ENCODE measurements around the gene FSTL4. TPM values are rescaled to one million over a fixed set of nuclear protein-coding genes. Genes with fewer than 3 reads are reported as not detected.

Gene FSTL4
- polyA plus RNA-seq, 3 donors = not detected

- Mint-ChIP-seq H3K27ac (peak overlapping the region in 1 of 7 donors; percentile 68), H3K27me3 (ENCODE audit: low read depth in 3 of 3) (peaks cover 0 to 4% (median 3%) of the 10 kb centered on the region in 3 donors), H3K9me3 (peaks cover 0 to 1% (median 0%) of the 10 kb centered on the region in 7 donors), H3K4me3 (no peak overlapping the region), H3K36me3 (no peaks in the 10 kb centered on the region), H3K4me1 (peaks cover 3% of the 10 kb centered on the region)
- Histone ChIP-seq H3K36me3 (replicated peaks in 1 of 2; ENCODE audit: control insufficient read depth in 1 of 2, insufficient read depth in 2 of 2, low read length in 2 of 2) (no peaks in the 10 kb centered on the region), H3K79me2 (ENCODE audit: insufficient read depth, low read length) (no peaks in the 10 kb centered on the region), H3K9ac (ENCODE audit: insufficient read depth, low read length, poor library complexity, severe bottlenecking) (no peak overlapping the region), H3K4me1 (ENCODE audit: control insufficient read depth in 1 of 2, insufficient read depth in 2 of 2, low read length in 2 of 2) (no peaks in the 10 kb centered on the region), H2AFZ (ENCODE audit: insufficient read depth, low read depth, low read length, poor library complexity, severe bottlenecking) (no peak overlapping the region), H3K4me3 (replicated peaks in 1 of 3; ENCODE audit: low read depth in 2 of 3, low read length in 3 of 3) (no peak overlapping the region), H3K9me3 (replicated peaks in 1 of 2; ENCODE audit: control insufficient read depth in 1 of 2, insufficient read depth in 1 of 2, low read length in 2 of 2) (no peaks in the 10 kb centered on the region), H3K27ac (ENCODE audit: low read depth in 1 of 2, low read length in 2 of 2) (no peak overlapping the region), H3K27me3 (ENCODE audit: control insufficient read depth in 2 of 2, insufficient read depth in 2 of 2, low read length in 2 of 2) (no peaks in the 10 kb centered on the region), H4K20me1 (ENCODE audit: insufficient read depth, low read length) (no peaks in the 10 kb centered on the region), H3K4me2 (replicated peaks; ENCODE audit: extremely low read depth, low read length, poor library complexity, severe bottlenecking) (no peak overlapping the region)
- no peak for DNase-seq
- TF ChIP-seq, protein P1, sequence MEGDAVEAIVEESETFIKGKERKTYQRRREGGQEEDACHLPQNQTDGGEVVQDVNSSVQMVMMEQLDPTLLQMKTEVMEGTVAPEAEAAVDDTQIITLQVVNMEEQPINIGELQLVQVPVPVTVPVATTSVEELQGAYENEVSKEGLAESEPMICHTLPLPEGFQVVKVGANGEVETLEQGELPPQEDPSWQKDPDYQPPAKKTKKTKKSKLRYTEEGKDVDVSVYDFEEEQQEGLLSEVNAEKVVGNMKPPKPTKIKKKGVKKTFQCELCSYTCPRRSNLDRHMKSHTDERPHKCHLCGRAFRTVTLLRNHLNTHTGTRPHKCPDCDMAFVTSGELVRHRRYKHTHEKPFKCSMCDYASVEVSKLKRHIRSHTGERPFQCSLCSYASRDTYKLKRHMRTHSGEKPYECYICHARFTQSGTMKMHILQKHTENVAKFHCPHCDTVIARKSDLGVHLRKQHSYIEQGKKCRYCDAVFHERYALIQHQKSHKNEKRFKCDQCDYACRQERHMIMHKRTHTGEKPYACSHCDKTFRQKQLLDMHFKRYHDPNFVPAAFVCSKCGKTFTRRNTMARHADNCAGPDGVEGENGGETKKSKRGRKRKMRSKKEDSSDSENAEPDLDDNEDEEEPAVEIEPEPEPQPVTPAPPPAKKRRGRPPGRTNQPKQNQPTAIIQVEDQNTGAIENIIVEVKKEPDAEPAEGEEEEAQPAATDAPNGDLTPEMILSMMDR (IDR thresholded peaks at IDR 0.05) = no peak
- WGBS (ENCODE audit: insufficient coverage) = 83% methylated on average over 3 of the region's 6 CpGs
- intact Hi-C loops (cut with micrococcal nuclease) = no loop called here
These were observed 272.2 kb downstream of the FSTL4 start for GRCh38 chr5:133340002-133340755.

DNA sequence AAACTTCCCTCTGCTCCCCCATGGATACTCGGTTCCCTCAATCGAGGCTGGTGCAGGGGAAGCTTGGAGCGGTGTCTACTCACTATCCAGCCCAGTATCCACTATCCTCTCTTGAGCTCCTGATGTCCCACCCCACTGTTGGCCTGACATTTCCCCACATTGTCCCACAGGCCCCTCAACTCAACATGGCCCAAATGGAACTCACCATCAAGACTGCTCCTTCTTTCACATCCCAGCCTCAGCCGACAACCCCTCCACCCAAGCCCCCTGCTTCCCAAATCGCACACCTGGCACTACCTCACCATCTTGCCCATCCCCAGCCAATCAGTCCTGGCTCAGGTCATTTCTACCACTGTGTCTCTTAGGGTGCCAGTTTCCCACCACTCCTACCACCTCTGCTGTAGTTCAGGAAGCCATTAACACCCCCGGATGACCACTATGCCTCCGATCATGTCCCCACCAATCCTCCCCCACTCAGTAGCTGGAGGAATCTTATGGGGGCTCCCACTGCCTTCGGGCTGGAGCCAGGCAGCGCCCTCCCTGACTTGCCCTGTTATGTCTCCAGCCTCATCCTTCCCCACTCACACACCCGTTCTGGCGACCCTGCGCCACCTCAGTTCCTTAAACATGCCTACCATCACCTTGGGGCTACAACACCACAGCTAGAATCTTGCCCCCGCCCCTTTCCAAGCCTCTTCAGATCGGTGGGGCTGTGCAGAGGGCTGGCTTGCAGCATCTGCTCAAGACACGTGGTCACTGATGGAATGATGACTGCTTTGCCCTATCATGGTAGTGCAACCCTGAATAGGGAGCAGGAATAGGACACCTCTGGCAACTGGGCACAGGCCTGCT lies 273.6 kb downstream of the FSTL4 start:
- Histone ChIP-seq H3K9me3 (replicated peaks in 1 of 2; ENCODE audit: control insufficient read depth in 1 of 2, insufficient read depth in 1 of 2, low read length in 2 of 2) (no peaks in the 10 kb centered on the region), H3K27me3 (ENCODE audit: control insufficient read depth in 2 of 2, insufficient read depth in 2 of 2, low read length in 2 of 2) (no peaks in the 10 kb centered on the region), H3K36me3 (replicated peaks in 1 of 2; ENCODE audit: control insufficient read depth in 1 of 2, insufficient read depth in 2 of 2, low read length in 2 of 2) (no peaks in the 10 kb centered on the region), H3K4me1 (ENCODE audit: control insufficient read depth in 1 of 2, insufficient read depth in 2 of 2, low read length in 2 of 2) (no peaks in the 10 kb centered on the region), H4K20me1 (ENCODE audit: insufficient read depth, low read length) (no peaks in the 10 kb centered on the region), H3K4me3 (replicated peaks in 1 of 3; ENCODE audit: low read depth in 2 of 3, low read length in 3 of 3) (no peak overlapping the region), H3K4me2 (replicated peaks; ENCODE audit: extremely low read depth, low read length, poor library complexity, severe bottlenecking) (no peak overlapping the region), H2AFZ (ENCODE audit: insufficient read depth, low read depth, low read length, poor library complexity, severe bottlenecking) (no peak overlapping the region), H3K9ac (ENCODE audit: insufficient read depth, low read length, poor library complexity, severe bottlenecking) (no peak overlapping the region), H3K27ac (ENCODE audit: low read depth in 1 of 2, low read length in 2 of 2) (no peak overlapping the region), H3K79me2 (ENCODE audit: insufficient read depth, low read length) (no peaks in the 10 kb centered on the region)
- H3K9me3 Mint-ChIP-seq = no peaks in the 10 kb centered on the region
- WGBS (ENCODE audit: insufficient coverage) = 92% methylated on average over 11 of the region's 15 CpGs
- no peak overlapping the region for H3K27ac Mint-ChIP-seq
- peaks cover 3% of the 10 kb centered on the region for H3K4me1 Mint-ChIP-seq
- DNase-seq = no peak
- H3K27me3 Mint-ChIP-seq (ENCODE audit: low read depth in 3 of 3) = peaks cover 0 to 4% (median 2%) of the 10 kb centered on the region in 3 donors
- TF ChIP-seq, protein P1 (IDR thresholded peaks at IDR 0.05) = no peak
- no peak overlapping the region for H3K4me3 Mint-ChIP-seq
- no peaks in the 10 kb centered on the region for H3K36me3 Mint-ChIP-seq
- intact Hi-C loops (cut with micrococcal nuclease) = no loop called here

Data from CD14-positive monocyte (primary cell).